H1 (cell line): ENCODE results near the gene ADAD2. TPM values are rescaled to one million over a fixed set of nuclear protein-coding genes. Genes with fewer than 3 reads are reported as not detected.
A peak's percentile ranks its signal among the peaks of the same experiment; 100 is the strongest.

Experiments
- CTCF ChIA-PET: fragments of 300-600 bp; sonication (Branson Sonifier 250); formaldehyde crosslinking; loops from one replicate; lab custom pipeline; 2021; ENCODE audit not compliant: partially characterized antibody; lab: Charles Lee
- POLR2A ChIA-PET: fragments of 300-600 bp; sonication (Branson Sonifier 250); formaldehyde crosslinking; loops from one replicate; lab custom pipeline; 2021; ENCODE audit warnings: inconsistent platforms; ENCODE audit not compliant: partially characterized antibody; lab: Charles Lee
- DNase-seq, 2 experiments: peaks; one replicate each; pipeline versions ENCODE4 v3.0.0 to v3.0.0-alpha.2; 2010 to 2022; ENCODE audit warnings: low spot score in 2 of 2, low read depth in 1 of 2, mixed read lengths in 1 of 2
- FAIRE-seq: peaks from 2 replicates; lab custom pipeline; 2011; peaks lifted over from hg19 to GRCh38; lab: Jason Lieb, UNC
- H2AFZ ChIP-seq: 2 replicates; pipeline ENCODE4 v1.8.1; 2012; ENCODE audit warnings: low read length, inconsistent platforms
- H2AK5ac ChIP-seq: 2 replicates; pipeline ENCODE4 v1.6.1; 2013; ENCODE audit warnings: low read depth, low read length
- H2BK120ac ChIP-seq: replicated peaks from 2 replicates; pipeline ENCODE3; 2013; ENCODE audit warnings: low read depth, low read length, inconsistent platforms
- H2BK12ac ChIP-seq: 2 replicates; pipeline ENCODE4 v1.6.1; 2013; ENCODE audit warnings: low read depth, low read length
- H2BK15ac ChIP-seq: 2 replicates; pipeline ENCODE4 v1.6.1; 2013; ENCODE audit warnings: low read length
- H2BK20ac ChIP-seq: 2 replicates; pipeline ENCODE4 v1.6.1; 2013; ENCODE audit warnings: low read length
- H2BK5ac ChIP-seq: 2 replicates; pipeline ENCODE4 v1.6.1; 2013; ENCODE audit warnings: low read depth, low read length
- H3K14ac ChIP-seq: 2 replicates; pipeline ENCODE4 v1.6.1; 2013; ENCODE audit warnings: inconsistent platforms; ENCODE audit not compliant: insufficient read length
- H3K18ac ChIP-seq: 2 replicates; pipeline ENCODE4 v1.6.1; 2013; ENCODE audit warnings: low read length; ENCODE audit errors: extremely low read depth
- H3K23ac ChIP-seq: 2 replicates; pipeline ENCODE4 v1.6.1; 2013; ENCODE audit warnings: inconsistent platforms; ENCODE audit not compliant: insufficient read length
- H3K23me2 ChIP-seq: 2 replicates; pipeline ENCODE4 v1.6.1; 2013; ENCODE audit warnings: low read depth, low read length
- H3K27ac ChIP-seq: 2 replicates; pipeline ENCODE4 v1.6.1; 2011; ENCODE audit warnings: low read depth, low read length, inconsistent platforms
- H3K27me3 ChIP-seq, 4 experiments: replicated peaks in 1 of 4; 1 replicate in 1 of 4; 2 replicates in 3 of 4; pipeline versions ENCODE4 v1.6.1 to v1.8.1; 2011 to 2013; ENCODE audit warnings: low read length in 3 of 4, mild to moderate bottlenecking in 3 of 4, inconsistent platforms in 2 of 4, mixed read lengths in 2 of 4, moderate library complexity in 1 of 4; ENCODE audit not compliant: control insufficient read depth in 3 of 4, insufficient read depth in 3 of 4; ENCODE audit errors: extremely low read depth in 1 of 4
- H3K36me3 ChIP-seq, 4 experiments: 2 replicates each; pipeline versions ENCODE4 v1.6.1 to v1.8.1; 2011 to 2013; ENCODE audit warnings: mild to moderate bottlenecking in 4 of 4, low read length in 3 of 4, moderate library complexity in 2 of 4, control low read depth in 1 of 4, inconsistent platforms in 1 of 4; ENCODE audit not compliant: insufficient read depth in 4 of 4, control insufficient read depth in 2 of 4
- H3K4ac ChIP-seq: replicated peaks from 2 replicates; pipeline ENCODE3; 2013; ENCODE audit warnings: low read length, low read depth, mixed read lengths, inconsistent platforms; ENCODE audit not compliant: insufficient read length
- H3K4me1 ChIP-seq, 4 experiments: replicated peaks in 1 of 4; 1 replicate in 1 of 4; 2 replicates in 3 of 4; pipeline versions ENCODE4 v1.6.1 to v1.8.1; 2011 to 2013; ENCODE audit warnings: low read length in 3 of 4, inconsistent platforms in 2 of 4, mixed read lengths in 1 of 4; ENCODE audit not compliant: insufficient read depth in 4 of 4, control insufficient read depth in 3 of 4
- H3K4me2 ChIP-seq, 2 experiments: 2 replicates each; pipeline versions ENCODE4 v1.6.1 to v1.8.1; 2011 to 2013; ENCODE audit warnings: low read depth in 2 of 2, low read length in 2 of 2, control low read depth in 1 of 2, inconsistent platforms in 1 of 2, mild to moderate bottlenecking in 1 of 2; ENCODE audit not compliant: insufficient read depth in 1 of 2
- H3K4me3 ChIP-seq, 4 experiments: fragments of 200-600, 300-600 bp in 1 of 4; sonication (generic), shearing (Covaris generic), sonication (Bioruptor Twin) in 1 of 4; 2 replicates each; pipeline versions ENCODE4 v1.5.1 to v1.8.1; 2011 to 2016; ENCODE audit warnings: low read length in 4 of 4, low read depth in 3 of 4, control low read depth in 2 of 4, inconsistent platforms in 2 of 4, mild to moderate bottlenecking in 2 of 4, mixed read lengths in 1 of 4, moderate library complexity in 1 of 4; ENCODE audit not compliant: insufficient read depth in 2 of 4; ENCODE audit errors: extremely low read depth in 1 of 4
- H3K56ac ChIP-seq: replicated peaks from 2 replicates; pipeline ENCODE3; 2013; ENCODE audit warnings: low read depth, mild to moderate bottlenecking, mixed read lengths, low read length, inconsistent platforms; ENCODE audit not compliant: insufficient read length
- H3K79me1 ChIP-seq: 2 replicates; pipeline ENCODE4 v1.6.1; 2013; ENCODE audit warnings: low read depth, low read length, control low read depth
- H3K79me2 ChIP-seq, 2 experiments: 2 replicates each; pipeline versions ENCODE4 v1.6.1 to v1.8.1; 2012 to 2013; ENCODE audit warnings: low read length in 2 of 2, mild to moderate bottlenecking in 2 of 2, inconsistent platforms in 1 of 2; ENCODE audit not compliant: insufficient read depth in 2 of 2, control insufficient read depth in 1 of 2
- H3K9ac ChIP-seq, 4 experiments: replicated peaks in 1 of 4; 1 replicate in 1 of 4; 2 replicates in 3 of 4; pipeline versions ENCODE4 v1.6.1 to v1.8.1; 2011 to 2013; ENCODE audit warnings: low read depth in 3 of 4, low read length in 3 of 4, control low read depth in 2 of 4, mild to moderate bottlenecking in 2 of 4, moderate library complexity in 2 of 4, inconsistent platforms in 1 of 4; ENCODE audit errors: extremely low read depth in 1 of 4
- H3K9me3 ChIP-seq, 2 experiments: 2 replicates each; pipeline versions ENCODE4 v1.6.1 to v1.8.1; 2012 to 2013; ENCODE audit warnings: mild to moderate bottlenecking in 2 of 2, moderate library complexity in 2 of 2, control low read depth in 1 of 2, inconsistent platforms in 1 of 2, low read depth in 1 of 2, low read length in 1 of 2, mixed read lengths in 1 of 2; ENCODE audit not compliant: insufficient read depth in 2 of 2
- H4K20me1 ChIP-seq, 2 experiments: replicated peaks in 1 of 2; 2 replicates each; pipeline versions ENCODE3 to v1.8.1; 2011 to 2013; ENCODE audit warnings: inconsistent platforms in 2 of 2, low read length in 2 of 2, mild to moderate bottlenecking in 1 of 2; ENCODE audit not compliant: insufficient read depth in 2 of 2, control insufficient read depth in 1 of 2
- H4K5ac ChIP-seq: 2 replicates; pipeline ENCODE4 v1.6.1; 2013; ENCODE audit warnings: low read length, low read depth, mixed read lengths, inconsistent platforms; ENCODE audit not compliant: insufficient read length
- H4K8ac ChIP-seq: 2 replicates; pipeline ENCODE4 v1.8.0; 2013; ENCODE audit warnings: mild to moderate bottlenecking, moderate library complexity, low read length, inconsistent platforms; ENCODE audit not compliant: insufficient read depth; ENCODE audit errors: extremely low read depth
- H4K91ac ChIP-seq: replicated peaks from 2 replicates; pipeline ENCODE3; 2013; ENCODE audit warnings: low read length, mixed read lengths, inconsistent platforms; ENCODE audit not compliant: insufficient read length
- BACH1 ChIP-seq: IDR thresholded peaks from 2 replicates; pipeline ENCODE4 v1.6.1; 2012; ENCODE audit warnings: low read length, improper control_type of control experiment
- CHD2 ChIP-seq: IDR thresholded peaks from 2 replicates; pipeline ENCODE4 v1.6.1; 2012; ENCODE audit warnings: low read length, improper control_type of control experiment
- CTBP2 ChIP-seq: IDR thresholded peaks from 2 replicates; pipeline ENCODE4 v1.7.0; 2011; ENCODE audit warnings: borderline replicate concordance, mild to moderate bottlenecking, moderate library complexity, mixed read lengths, low read length; ENCODE audit not compliant: insufficient read depth, insufficient read length
- HDAC6 ChIP-seq: IDR thresholded peaks from one replicate; pipeline ENCODE4 v1.7.1; 2012; ENCODE audit warnings: low read depth, mild to moderate bottlenecking, inconsistent platforms, low read length, moderate library complexity
- JUN ChIP-seq: IDR thresholded peaks from 2 replicates; pipeline ENCODE4 v1.6.1; 2011; ENCODE audit warnings: low read depth, mild to moderate bottlenecking, improper control_type of control experiment, low read length
- KDM5A ChIP-seq: fragments of 200-600 bp; IDR thresholded peaks from 2 replicates; pipeline ENCODE4 v1.7.1; 2012; ENCODE audit warnings: mild to moderate bottlenecking, low read length, inconsistent platforms, mixed read lengths
- PHF8 ChIP-seq: fragments of 200-600 bp; sonication (generic); conservative IDR thresholded peaks from 2 replicates; pipeline ENCODE4 v1.7.1; 2012; ENCODE audit warnings: low read depth, mild to moderate bottlenecking, inconsistent platforms, low read length, moderate library complexity
- RAD21 ChIP-seq, 2 experiments: IDR thresholded peaks in 1 of 2; conservative IDR thresholded peaks in 1 of 2; 2 replicates each; pipeline ENCODE4 v1.6.1; 2011; ENCODE audit warnings: low read depth in 2 of 2, low read length in 2 of 2, improper control_type of control experiment in 1 of 2, inconsistent platforms in 1 of 2, mild to moderate bottlenecking in 1 of 2, moderate library complexity in 1 of 2
- SIN3A ChIP-seq, 2 experiments: IDR thresholded peaks in 1 of 2; conservative IDR thresholded peaks in 1 of 2; 2 replicates each; pipeline ENCODE4 v1.6.1; 2011 to 2012; ENCODE audit warnings: low read length in 2 of 2, improper control_type of control experiment in 1 of 2, low read depth in 1 of 2, mild to moderate bottlenecking in 1 of 2
- SP2 ChIP-seq: IDR thresholded peaks from 2 replicates; pipeline ENCODE4 v1.6.1; 2012; ENCODE audit warnings: mild to moderate bottlenecking, low read length, inconsistent platforms
- SRF ChIP-seq: IDR thresholded peaks from 2 replicates; pipeline ENCODE4 v1.6.1; 2011; ENCODE audit warnings: mild to moderate bottlenecking, low read depth, low read length, moderate library complexity
- WGBS, 2 experiments: shearing (Covaris generic) in 1 of 2; methylation state at CpG; one replicate each; pipeline versions ENCODE4 v1.1.6 to v1.1.7; 2013 to 2015; ENCODE audit warnings: low lambda C conversion rate in 2 of 2, mixed read lengths in 2 of 2, inconsistent platforms in 1 of 2, low coverage in 1 of 2, missing lambda C conversion rate in 1 of 2; ENCODE audit not compliant: insufficient replicate concordance in 2 of 2, insufficient coverage in 1 of 2, insufficient read length in 1 of 2; ENCODE audit errors: extremely low coverage in 1 of 2, missing lambda C conversion rate in 1 of 2; 5-methylcytosine and 5-hydroxymethylcytosine counted together
- polyA plus RNA-seq, 7 experiments: library from polyadenylated mRNA; depleted of rRNA in 3 of 7; stranded (reverse) in 5 of 7; unstranded in 2 of 7; fragments of >200 nt in 5 of 7; fragments of 200-250 nt in 2 of 7; gene quantifications; 1 replicate in 5 of 7; 2 replicates in 1 of 7; 4 replicates in 1 of 7; pipeline versions ENCODE4 v1.2.1 to v1.2.3, GENCODE V29; 2011 to 2013; ENCODE audit warnings: missing spikeins in 2 of 7, mixed read lengths in 2 of 7
- total RNA-seq: library from RNA; stranded (reverse); fragmentation: NEBNext Ultra II Directional; extraction: Animal tissue kit (Norgen Biotek cat#: 25700); gene quantifications from 2 replicates; pipeline ENCODE4 v1.2.1, GENCODE V29; 2021

Gene ADAD2
- total and polyA plus RNA-seq, 2 of the 8 experiments (the other 6 are each of a cell fraction or from before 2014, with no cell fraction given): 1.2 to 1.3 TPM

GRCh38 chr16:84198401-84198800 is 7.4 kb downstream of the ADAD2 start:
- no peak for FAIRE-seq
- POLR2A ChIA-PET: no interaction called here

More at GRCh38 chr16:84198401-84198800, 7.4 kb downstream of the ADAD2 start:
- CTCF ChIA-PET: interaction anchor here (0.6 to 1.2 kb wide), 2 partner anchors 149 to 271 kb away, joined by 3 read pairs; no protein-coding TSS in a partner anchor
- WGBS, 2 experiments: 88% methylated on average over 10 of the region's 10 CpGs; no CpG with 5 or more reads in 1 of the 2 experiments
- Histone ChIP-seq H3K4me2 (no peak overlapping the region), H2BK15ac (no peak overlapping the region), H2BK120ac (no peak overlapping the region), H3K14ac (no peak overlapping the region), H2BK5ac (no peak overlapping the region), H3K56ac (no peak overlapping the region), H4K20me1 (no peaks in the 10 kb centered on the region), H2BK20ac (0 out of 2 replicates have a peak overlapping the region, but pooled peaks have one; percentile 2), H3K27me3 (no peaks in the 10 kb centered on the region), H3K79me2 (no peaks in the 10 kb centered on the region), H3K18ac (no peak overlapping the region), H3K36me3 (no peaks in the 10 kb centered on the region), H3K4ac (no peak overlapping the region), H2BK12ac (no peak overlapping the region), H3K23ac (no peak overlapping the region), H3K79me1 (no peaks in the 10 kb centered on the region), H2AFZ (no peak overlapping the region), H2AK5ac (no peak overlapping the region), H3K4me1 (peaks cover 0 to 3% (median under 1%) of the 10 kb centered on the region in 4 experiments; a peak in 2 of 7 replicates), H3K9me3 (no peaks in the 10 kb centered on the region), H4K5ac (no peak overlapping the region), H4K91ac (no peak overlapping the region), H3K27ac (no peak overlapping the region), H3K9ac (no peak overlapping the region), H3K4me3 (no peak overlapping the region), H4K8ac (no peak overlapping the region), H3K23me2 (no peaks in the 10 kb centered on the region)
- DNase-seq: no peak
- TF ChIP-seq KDM5A: no peak
- TF ChIP-seq JUN: no peak
- no peak for TF ChIP-seq BACH1
- no peak for TF ChIP-seq PHF8
- no peak for TF ChIP-seq HDAC6
- no peak for TF ChIP-seq SRF
- TF ChIP-seq CTBP2: no peak
- TF ChIP-seq SP2: no peak
- no peak for TF ChIP-seq SIN3A (conservative IDR thresholded peaks at IDR 0.05 in 1 of 2, IDR thresholded peaks at IDR 0.05 in 1 of 2; ENCODE audit: low read depth in 1 of 2, low read length in 2 of 2)
- no peak for TF ChIP-seq CHD2
- no peak for TF ChIP-seq RAD21 (IDR thresholded peaks at IDR 0.05 in 1 of 2, conservative IDR thresholded peaks at IDR 0.05 in 1 of 2; ENCODE audit: low read depth in 2 of 2, low read length in 2 of 2)
